ENCODE data around the gene DNER.
A peak's percentile ranks its signal among the peaks of the same experiment; 100 is the strongest.
"Not testable (repeated sequence)": the region's sequence is repeated elsewhere in the genome, so short reads cannot be mapped to it uniquely, and the experiment has no call there.

DNER gene, protein sequence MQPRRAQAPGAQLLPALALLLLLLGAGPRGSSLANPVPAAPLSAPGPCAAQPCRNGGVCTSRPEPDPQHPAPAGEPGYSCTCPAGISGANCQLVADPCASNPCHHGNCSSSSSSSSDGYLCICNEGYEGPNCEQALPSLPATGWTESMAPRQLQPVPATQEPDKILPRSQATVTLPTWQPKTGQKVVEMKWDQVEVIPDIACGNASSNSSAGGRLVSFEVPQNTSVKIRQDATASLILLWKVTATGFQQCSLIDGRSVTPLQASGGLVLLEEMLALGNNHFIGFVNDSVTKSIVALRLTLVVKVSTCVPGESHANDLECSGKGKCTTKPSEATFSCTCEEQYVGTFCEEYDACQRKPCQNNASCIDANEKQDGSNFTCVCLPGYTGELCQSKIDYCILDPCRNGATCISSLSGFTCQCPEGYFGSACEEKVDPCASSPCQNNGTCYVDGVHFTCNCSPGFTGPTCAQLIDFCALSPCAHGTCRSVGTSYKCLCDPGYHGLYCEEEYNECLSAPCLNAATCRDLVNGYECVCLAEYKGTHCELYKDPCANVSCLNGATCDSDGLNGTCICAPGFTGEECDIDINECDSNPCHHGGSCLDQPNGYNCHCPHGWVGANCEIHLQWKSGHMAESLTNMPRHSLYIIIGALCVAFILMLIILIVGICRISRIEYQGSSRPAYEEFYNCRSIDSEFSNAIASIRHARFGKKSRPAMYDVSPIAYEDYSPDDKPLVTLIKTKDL

DNA sequence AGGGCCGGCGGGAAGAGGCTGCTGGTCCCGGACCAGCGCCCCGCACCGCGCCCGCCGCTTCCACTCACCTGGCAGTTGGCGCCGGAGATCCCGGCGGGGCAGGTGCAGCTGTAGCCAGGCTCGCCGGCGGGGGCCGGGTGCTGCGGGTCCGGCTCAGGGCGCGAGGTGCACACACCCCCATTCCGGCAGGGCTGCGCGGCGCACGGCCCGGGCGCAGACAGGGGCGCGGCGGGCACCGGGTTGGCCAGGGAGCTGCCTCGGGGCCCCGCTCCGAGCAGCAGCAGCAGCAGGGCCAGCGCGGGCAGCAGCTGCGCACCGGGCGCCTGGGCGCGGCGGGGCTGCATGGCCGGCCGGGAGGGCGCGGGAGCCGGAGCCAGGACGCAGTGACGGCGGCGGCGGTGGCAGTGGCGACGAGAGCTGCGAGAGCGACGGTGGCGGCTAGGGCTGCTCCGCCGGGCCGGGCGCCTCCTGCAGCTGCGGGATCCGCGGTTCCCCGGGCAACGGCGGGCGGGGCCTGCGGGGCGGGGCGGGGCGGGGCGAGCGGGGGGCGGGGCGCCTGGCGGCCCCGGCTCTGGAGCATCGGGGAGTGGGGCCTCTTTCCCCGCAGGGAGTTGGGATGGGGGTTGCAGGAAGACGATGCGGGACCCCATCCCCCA lies at the start of gene DNER:
DNER (minus strand) TSS at position 476 of the 656 bp plus-strand sequence; CDS start at position 344, 132 bp downstream.
- no peak for FAIRE-seq

DNA sequence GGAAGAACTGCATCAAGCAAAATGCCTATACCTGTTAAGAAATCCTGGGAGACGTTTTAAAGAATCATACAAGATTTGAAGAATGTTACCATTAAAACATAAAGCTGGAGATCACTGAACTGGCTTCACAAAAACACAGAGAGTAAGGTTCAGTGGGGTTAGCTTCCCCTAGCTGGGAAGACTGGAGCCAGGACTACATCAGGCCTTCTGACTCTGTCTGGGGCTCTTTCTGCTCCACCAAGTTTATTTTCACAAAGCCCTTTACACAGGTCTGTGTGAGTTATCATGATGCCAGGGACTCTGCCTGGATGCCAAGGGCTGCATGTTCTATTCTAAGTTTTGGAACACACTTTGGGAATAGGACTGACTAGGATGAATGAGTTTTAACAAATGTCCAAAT lies 47.3 kb upstream of the DNER start:
- no peak for FAIRE-seq

DNA sequence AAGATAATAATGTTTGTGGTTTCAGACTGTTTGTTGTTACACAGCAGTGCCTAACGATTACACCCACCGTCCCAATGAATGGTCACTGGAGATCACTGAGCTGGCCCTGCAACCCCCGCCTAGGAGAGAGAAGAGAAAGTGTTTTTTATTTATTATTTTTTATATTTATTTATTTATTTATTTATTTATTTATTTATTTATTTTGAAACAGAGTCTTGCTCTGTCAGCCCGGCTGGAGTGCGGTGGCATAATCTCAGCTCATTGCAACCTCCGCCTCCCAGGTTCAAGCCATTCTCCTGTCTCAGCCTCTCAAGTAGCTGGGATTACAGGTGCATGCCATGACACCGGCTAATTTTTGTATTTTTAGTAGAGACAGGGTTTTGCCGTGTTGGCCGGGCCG lies 43.1 kb upstream of the DNER start:
- not testable (repeated sequence) for FAIRE-seq

DNA sequence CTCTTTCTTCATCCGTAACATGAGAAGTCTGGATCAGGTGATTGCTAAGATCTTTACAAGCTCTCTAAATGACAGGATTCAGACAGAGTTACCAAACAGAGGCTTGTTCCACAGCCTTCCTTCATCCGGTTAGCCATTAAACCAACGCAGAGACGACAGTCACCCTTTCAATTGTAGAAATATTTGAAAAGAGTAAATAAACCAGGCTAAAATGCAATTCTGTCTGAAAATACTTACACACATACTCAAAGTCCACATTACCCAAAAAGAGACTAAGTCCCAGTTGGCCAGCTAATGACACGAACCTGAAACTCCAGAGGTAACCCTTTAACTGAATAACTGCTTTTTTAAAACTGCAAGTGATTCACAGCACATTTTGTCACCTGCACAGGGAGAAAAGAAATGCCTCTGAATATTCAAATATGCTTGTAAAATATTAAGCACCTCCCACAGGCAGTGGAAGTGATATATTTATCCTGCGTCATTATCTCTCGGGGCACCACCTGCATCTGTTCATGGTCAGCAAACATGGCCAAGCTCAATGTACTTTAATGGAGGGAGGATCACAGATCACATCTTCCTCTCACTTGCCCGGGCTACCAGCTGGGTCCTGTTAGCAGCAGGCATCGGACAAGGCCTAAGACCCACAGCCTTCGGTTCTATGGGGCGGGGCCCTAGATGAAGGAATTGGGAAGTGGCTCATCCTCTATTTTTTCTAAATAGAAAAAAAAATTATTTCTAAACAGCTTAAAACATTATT lies 38.8 kb upstream of the DNER start:
- no peak for FAIRE-seq

DNA sequence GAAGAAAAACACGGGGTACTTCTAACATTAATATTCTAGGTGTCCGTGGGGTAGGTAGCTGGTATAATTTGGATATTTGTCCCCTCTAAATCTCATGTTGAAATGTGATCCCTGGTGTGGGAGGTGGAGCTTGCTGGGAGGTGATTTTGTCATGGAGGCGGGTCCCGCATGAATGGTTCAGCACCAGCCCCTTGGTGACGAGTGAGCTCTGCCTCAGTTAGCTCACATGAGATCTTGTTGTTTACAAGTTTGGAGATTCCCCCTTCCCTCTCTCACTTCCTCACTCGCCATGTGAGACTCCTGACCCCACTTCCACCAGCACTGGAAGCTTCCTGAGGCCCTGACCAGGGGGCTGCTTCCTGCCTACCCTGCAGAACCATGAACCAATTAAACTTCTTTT lies 35.4 kb upstream of the DNER start:
- no peak for FAIRE-seq

DNA sequence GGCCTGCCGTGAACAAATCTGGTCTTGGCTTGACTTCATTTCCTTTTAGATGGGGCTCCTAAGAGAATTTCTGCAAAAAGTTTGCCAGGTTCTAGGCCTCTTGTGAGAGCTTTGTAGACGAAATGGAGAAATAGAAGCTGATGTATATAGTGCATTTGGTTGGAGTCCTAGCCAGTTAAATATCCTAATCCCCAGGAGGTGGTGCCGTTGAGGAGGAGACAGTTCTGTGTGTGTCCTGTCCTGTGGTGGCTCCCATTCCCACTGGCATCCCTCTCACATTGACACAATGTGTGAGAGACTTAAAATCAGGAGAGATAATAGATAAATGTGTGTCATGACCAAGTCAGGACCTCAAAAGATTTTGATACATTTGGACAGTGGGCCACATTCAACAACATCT lies 34.6 kb upstream of the DNER start:
- FAIRE-seq: no peak

DNA sequence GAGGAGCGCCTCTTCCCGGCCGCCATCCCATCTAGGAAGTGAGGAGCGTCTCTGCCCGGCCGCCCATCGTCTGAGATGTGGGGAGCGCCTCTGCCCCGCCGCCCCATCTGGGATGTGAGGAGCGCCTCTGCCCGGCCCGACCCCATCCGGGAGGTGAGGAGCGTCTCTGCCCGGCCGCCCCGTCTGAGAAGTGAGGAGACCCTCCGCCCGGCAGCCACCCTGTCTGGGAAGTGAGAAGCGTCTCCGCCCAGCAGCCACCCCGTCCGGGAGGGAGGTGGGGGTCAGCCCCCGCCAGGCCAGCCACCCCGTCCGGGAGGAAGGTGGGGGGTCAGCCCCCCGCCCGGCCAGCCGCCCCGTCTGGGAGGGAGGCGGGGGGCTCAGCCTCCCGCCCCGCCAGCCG lies 28.3 kb upstream of the DNER start:
- not testable (repeated sequence) for FAIRE-seq

DNA sequence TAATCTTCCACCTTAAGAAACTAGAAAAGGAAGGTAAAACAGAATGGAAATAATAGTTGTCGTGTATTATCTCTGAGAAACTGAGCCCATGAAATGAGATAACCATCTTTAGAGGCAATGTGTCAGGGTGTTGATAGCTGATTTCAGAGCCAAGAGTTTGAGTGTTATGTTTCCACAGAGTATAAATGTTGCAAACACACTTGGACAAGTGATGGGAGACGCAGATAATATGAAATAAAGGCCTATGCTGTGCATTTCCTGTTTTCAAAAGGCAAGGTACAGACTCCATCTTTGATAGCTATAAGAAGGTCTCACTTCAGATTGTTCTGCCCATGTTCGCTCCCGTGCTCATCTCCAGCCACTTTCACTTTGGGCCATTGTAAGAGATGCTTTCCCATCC lies 25.9 kb upstream of the DNER start:
- FAIRE-seq: no peak

DNA sequence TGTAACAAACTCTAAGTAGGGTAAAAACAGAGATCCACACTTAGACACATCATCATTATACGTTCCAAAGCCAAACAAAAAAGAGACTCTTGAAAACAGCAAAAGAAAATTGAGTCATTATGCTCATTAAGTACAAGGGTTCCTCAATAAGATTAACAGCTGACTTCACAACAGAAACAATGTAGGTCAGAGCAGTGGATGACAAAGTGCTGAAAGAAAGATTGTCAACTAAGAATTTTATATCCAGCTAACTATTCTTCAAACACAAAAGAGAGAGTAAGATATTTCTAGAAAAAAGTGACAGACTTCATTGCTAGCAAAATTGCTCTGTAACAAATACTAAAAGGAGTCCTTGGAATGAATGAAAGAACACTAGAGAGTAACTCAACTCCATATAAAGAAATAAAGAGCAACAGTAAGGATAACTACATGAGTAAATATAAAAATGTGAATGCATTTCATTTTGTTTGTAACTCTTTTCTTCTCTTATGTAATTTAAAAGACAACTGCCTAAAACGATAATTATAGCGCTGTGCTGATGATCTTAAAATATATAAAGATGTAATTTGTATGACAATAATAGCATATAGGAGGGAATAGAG lies 23.8 kb upstream of the DNER start:
- FAIRE-seq: no peak

DNA sequence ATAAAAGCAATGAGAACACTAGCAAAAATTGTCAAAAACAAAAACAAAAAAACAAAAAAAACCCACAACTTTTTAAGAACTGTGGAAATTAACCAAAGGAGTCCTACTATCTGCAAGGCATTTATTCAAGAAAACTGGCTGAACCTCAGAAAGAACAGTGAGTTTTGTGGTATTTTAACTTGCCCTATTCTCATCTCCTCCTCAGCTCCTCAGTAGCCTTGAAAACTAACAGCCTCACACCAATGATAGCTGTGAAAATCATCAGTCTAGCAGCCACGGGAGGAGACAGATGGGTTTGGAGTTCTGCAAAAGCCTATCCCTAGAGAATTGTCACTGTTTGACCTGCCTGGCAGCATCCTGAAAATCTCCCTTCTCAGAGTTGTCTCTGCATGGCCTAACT lies 20.1 kb upstream of the DNER start:
- FAIRE-seq: no peak

DNA sequence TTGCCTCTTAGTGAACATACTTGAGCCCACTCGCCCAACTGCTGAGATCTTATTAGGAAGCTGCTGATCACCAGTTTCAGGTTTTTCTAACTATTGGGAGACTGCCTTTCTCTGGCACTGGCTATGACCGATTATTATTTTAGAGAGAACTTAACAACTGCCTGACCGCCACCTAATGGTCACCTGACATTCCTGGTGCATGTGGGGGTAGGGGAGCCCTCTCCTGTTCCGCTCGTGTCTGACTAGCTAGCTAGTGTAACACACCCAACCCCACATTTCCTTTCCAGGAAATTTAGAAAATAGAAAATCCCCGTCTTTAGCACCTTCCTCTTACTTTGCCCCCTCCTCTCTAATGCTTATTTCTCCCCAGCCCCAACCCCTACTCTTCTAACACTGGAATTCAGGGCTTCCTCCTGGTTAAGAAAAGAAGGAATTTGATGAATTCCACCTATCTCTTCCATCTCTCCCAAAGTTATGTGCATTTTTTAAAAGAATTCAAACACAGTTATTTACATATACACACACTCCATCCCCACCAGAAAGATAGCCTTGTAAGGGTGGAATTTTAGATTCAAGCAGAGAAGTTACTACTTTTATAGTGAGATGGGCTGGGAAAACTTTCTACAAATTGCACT lies 19.4 kb upstream of the DNER start:
- no peak for FAIRE-seq

DNA sequence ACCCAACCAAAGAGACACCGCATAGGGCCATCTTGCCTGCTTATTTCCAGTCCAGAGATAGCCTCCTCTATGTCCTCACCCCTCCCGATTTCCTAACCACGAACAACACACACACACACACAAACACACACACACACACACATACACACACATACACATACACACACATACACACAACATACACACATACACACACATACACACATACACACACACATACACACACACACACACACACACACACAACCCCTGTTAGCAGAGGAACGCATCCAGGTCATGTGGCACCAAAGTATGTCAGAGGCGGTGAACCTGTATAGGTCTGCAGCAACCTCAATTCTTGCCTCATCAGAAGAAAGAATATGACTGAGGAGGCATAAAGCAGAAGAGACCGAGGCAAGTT lies 18.5 kb upstream of the DNER start:
- FAIRE-seq: no peak

DNA sequence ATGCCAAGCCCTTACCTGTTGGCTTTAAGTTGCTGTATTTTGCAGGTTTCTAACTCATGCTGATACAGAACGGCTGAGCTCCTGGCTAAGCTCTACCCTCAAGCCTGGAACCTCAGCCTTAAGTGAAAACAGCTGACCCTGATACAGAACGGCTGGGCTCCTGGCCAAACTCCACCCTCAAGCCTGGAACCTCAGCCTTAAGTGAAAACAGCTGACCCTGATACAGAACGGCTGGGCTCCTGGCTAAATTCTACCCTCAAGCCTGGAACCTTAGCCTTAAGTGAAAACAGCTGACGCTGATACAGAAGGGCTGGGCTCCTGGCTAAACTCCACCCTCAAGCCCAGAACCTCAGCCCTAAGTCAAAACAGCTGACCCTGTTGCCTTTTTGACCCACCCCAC lies 17.6 kb upstream of the DNER start:
- FAIRE-seq: no peak

DNA sequence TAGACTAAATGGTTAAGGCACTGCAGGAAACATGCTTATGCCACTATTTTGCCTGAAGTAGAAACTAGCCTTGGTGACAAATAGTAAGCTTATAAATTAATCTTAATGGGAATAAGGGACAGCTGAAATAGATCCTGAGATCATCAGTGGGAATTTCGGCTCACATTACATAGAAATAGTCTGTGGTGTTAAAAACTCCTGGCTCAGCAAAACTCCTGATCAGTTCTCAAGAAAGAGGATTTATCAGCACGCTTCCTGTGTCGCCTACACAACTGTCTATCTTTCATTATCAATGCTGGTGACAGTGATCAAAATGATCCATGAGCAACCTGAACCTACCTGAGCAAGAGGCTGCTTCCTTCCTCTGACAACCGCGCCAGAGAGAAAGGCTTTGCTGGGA lies 17.0 kb upstream of the DNER start:
- no peak for FAIRE-seq

DNA sequence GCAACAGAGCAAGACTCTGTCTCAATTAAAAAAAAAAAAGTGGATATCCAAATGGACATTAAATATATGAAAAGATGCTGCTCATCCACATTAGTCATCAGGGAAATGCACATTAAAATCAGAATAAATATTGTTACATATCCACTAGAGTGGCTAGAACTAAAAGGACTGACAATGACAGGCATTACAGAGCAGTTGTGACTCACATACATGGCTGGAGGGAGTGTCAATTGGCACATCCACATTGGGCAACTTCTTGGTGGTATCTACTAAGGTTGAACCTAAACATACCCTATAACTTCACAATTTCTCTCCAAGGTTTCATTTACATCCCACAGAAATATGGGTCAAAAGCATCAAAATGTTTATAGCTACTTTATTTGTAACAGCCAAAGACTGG lies 14.0 kb upstream of the DNER start:
- no peak for FAIRE-seq

DNA sequence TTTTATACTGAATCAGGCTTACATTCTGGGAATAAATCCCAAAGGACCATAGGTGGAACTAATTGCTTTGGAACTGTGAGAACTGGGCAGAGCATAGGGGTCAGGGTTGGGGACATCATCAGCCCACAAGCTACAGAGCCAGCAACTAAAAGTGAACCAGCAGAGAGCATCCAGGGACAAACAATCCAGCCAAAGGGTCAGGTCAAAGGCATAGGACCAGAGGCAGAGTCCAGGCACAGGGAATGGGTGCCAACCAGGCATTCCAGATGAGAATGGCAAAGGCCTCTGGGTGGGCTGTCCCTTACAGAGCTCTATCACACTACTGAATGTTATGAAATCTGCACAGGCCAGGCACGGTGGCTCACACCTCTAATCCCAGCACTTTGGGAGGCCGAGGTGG lies 12.3 kb upstream of the DNER start:
- FAIRE-seq: no peak

DNA sequence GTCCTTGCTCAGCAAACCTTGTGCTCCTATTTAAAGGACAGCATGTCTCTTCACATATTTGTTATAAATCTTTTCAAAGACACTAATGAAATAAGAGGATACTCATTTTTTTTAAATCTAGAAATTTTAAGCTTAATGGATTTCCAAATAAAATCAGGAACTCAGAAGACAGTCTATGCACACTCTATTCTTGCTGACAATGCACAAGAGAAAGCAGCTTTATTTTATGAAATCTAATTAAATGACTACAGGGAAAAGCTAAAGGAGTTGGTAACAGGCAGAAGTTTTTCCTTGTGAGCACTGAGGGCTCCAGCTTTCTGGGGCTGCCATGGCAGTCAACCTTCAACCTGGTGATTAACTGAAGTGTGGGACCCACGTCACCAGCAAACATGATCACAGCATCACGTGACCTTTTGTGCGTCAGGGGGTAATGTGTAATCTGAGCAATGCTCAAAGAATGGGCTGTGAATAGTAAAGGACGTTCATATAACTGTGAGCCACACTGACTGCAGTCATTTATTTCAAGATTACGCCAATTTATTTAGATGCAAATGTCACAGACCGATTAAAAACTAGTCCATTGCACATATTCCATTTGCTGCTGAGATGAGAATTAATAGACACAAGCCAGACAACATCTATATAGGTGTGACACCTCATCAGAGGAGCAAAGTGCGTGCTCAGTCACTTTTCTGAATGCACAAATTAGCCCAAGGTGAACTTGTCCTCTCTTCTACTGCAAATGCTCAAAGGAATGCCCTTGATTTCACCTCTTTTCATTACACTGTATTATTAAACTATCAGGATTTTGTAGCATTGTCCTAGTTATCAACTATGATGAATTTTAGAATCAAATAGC lies 11.6 kb upstream of the DNER start:
- peak; percentile 9 for FAIRE-seq

DNA sequence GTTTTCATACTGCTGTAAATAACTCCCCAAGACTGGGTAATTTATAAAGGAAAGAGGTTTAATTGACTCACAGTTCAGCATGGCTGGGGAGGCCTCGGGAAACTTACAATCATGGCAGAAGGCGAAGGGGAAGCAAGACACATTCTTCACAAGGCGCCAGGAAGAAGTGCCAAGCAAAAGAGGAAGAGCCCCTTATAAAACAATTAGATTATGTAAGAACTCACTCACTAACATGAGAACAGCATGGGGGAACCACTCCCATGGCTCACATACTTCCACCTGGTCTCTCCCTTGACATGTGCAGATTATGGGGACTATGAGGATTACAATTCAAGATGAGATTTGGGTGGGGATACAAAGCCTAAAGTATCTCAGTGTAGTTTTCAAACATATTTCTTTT lies 8.8 kb upstream of the DNER start:
- FAIRE-seq: not testable (repeated sequence)

DNA sequence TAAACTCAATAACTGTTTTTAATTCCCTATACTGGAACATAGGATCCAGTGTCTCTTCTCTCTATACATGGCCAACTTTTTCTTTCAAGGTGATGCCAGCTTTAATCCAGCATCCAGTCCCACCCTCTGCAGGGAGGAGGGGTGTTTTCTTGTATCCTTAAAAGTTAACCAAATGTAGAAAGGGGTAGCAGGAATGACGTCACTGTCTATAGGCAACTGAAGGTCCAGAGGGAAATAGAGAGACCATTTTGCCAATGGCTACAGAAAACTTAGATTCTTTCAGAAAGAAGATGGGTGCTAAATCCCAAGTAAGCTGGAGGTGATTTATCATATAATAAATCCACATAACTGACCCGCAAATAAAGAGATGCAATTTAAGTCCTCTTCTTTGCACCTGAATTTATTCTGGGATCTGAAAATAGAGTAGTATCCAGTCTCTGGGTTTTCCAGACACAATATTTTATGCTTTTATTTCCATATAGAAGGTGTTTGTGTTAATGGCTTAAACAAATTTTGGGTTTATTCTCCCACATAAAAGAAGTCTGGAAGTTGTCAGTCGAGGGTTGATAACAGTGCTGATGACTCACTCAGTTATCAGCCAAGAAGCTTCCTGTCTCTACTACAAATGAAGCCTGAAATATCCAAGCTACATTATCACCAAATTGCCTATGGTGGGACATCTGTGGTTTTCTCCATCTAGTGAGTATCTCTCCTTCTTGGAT lies 5.7 kb upstream of the DNER start:
- FAIRE-seq: no peak

DNA sequence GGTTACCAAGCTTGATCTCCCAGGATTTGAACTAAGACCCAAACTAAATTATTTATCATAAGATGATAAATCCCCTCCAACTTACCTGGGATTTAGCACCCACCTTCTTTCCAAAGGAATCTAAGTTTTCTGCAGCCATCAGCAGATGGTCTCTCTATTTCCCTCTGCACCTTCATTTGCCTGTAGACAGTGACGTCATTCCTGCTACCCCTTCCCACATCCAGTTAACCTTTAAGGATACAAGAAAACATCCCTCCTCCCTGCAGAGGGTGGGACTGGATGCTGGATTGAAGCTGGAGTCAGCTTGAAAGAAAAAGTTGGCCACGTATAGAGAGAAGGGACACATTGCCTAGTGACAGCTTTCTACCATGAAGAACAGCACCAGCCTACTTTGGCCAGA lies 3.7 kb upstream of the DNER start:
- FAIRE-seq: no peak
